Mammary epithelial cell (primary cell): ENCODE data around the gene KLF3.

Experiments
- CTCF ChIP-seq, 2 donors: IDR thresholded peaks in 1 of 2; conservative IDR thresholded peaks in 1 of 2; 2 replicates each; pipeline ENCODE4 v1.5.1; 2011 to 2012; ENCODE audit warnings: inconsistent platforms in 2 of 2, low read length in 2 of 2, mild to moderate bottlenecking in 2 of 2, control low read depth in 1 of 2, low read depth in 1 of 2; ENCODE audit not compliant: insufficient read depth in 1 of 2; ENCODE audit errors: extremely low read depth in 1 of 2
- EZH2 ChIP-seq: IDR thresholded peaks from 2 replicates; pipeline ENCODE4 v1.6.1; 2012; ENCODE audit warnings: low read length, inconsistent platforms, borderline replicate concordance

DNA sequence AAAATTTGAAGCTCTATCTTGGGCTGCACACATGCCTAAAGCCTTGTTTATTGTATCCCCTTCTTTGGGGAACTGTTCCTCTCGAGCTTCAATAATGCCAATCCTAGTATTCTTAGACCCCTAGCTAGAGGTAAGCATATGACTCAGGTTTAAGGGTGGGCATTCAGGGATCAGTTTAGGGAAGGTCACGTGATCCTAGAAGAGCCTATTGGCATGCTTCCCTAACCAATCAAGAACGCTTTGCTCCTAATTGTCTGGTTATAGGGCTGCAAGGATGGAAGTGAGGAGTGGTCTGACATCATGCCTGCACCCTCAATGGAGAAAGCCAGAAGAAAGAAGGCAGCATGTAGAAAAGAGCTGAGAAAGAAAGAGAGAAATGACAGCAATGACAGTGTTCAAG is 71.9 kb downstream of the KLF3 start:
- TF ChIP-seq CTCF (conservative IDR thresholded peaks at IDR 0.05 in 1 of 2, IDR thresholded peaks at IDR 0.05 in 1 of 2; ENCODE audit: extremely low read depth in 1 of 2, insufficient read depth in 1 of 2, low read depth in 1 of 2, low read length in 2 of 2) (no peak), EZH2 (no peak)
